SU-DHL-6 (cell line): ENCODE data around the gene TMIGD1.

Source experiments
- H2AFZ ChIP-seq: fragments of 200-600 bp; sonication (generic); 2 replicates; pipeline ENCODE4 v1.6.1; 2014; ENCODE audit warnings: low read depth, mild to moderate bottlenecking, moderate library complexity, mixed read lengths, antibody characterized with exemption, low read length; ENCODE audit not compliant: severe bottlenecking
- H3F3A ChIP-seq: fragments of 200-600 bp; shearing (Covaris generic); 2 replicates; pipeline ENCODE4 v1.6.0; 2016; ENCODE audit warnings: antibody characterized with exemption, mild to moderate bottlenecking; ENCODE audit not compliant: insufficient read depth
- H3K27ac ChIP-seq: fragments of 200-600 bp; sonication (generic); 2 replicates; pipeline ENCODE4 v1.5.1; 2016; ENCODE audit warnings: low read depth, mild to moderate bottlenecking, low read length, moderate library complexity, mixed read lengths
- H3K27me3 ChIP-seq: fragments of 200-600 bp; sonication (generic), shearing (Covaris generic); 2 replicates; pipeline ENCODE4 v1.6.0; 2014; ENCODE audit warnings: mild to moderate bottlenecking, low read length
- H3K36me3 ChIP-seq: fragments of 200-600 bp; sonication (generic); 2 replicates; pipeline ENCODE4 v1.6.1; 2014; ENCODE audit warnings: mild to moderate bottlenecking, low read length, mixed read lengths
- H3K4me2 ChIP-seq: fragments of 300-600, 200-600 bp; shearing (Covaris generic), sonication (generic); 2 replicates; pipeline ENCODE4 v1.6.0; 2014; ENCODE audit warnings: low read length, low read depth, mild to moderate bottlenecking; ENCODE audit not compliant: poor library complexity, severe bottlenecking
- H3K4me3 ChIP-seq: fragments of 200-600 bp; sonication (generic); 2 replicates; pipeline ENCODE4 v1.5.1; 2014; ENCODE audit warnings: antibody characterized with exemption, low read length, mild to moderate bottlenecking, mixed read lengths; ENCODE audit not compliant: insufficient read depth, poor library complexity, severe bottlenecking
- H3K79me2 ChIP-seq: fragments of 200-600 bp; sonication (generic); 2 replicates; pipeline ENCODE4 v1.6.1; 2014; ENCODE audit warnings: mild to moderate bottlenecking, low read length, moderate library complexity; ENCODE audit not compliant: insufficient read depth
- H3K9ac ChIP-seq: fragments of 200-600 bp; sonication (generic); 2 replicates; pipeline ENCODE4 v1.7.0; 2014; ENCODE audit warnings: mild to moderate bottlenecking, low read length
- H3K9me2 ChIP-seq: fragments of 200-600 bp; sonication (generic); replicated peaks from 2 replicates; pipeline ENCODE4 v1.6.1; 2014; ENCODE audit warnings: low read length; ENCODE audit not compliant: insufficient read depth
- H3K9me3 ChIP-seq: fragments of 200-600 bp; sonication (generic); 2 replicates; pipeline ENCODE4 v1.6.1; 2014; ENCODE audit warnings: low read length, mixed read lengths; ENCODE audit not compliant: insufficient read depth
- H4K20me1 ChIP-seq: fragments of 200-600 bp; sonication (generic); 2 replicates; pipeline ENCODE4 v1.6.1; 2014; ENCODE audit warnings: low read depth, mild to moderate bottlenecking, antibody characterized with exemption, low read length, moderate library complexity, mixed read lengths
- CTCF ChIP-seq: fragments of 200-600 bp; sonication (generic); IDR thresholded peaks from one replicate; pipeline ENCODE4 v1.5.1; 2017; ENCODE audit warnings: antibody characterized with exemption, mild to moderate bottlenecking, low read length, moderate library complexity; ENCODE audit not compliant: insufficient read depth, poor library complexity, severe bottlenecking
- EZH2phosphoT487 ChIP-seq: fragments of 200-600 bp; sonication (generic), shearing (Covaris generic); conservative IDR thresholded peaks from 2 replicates; pipeline ENCODE4 v1.6.1; 2018; ENCODE audit warnings: mild to moderate bottlenecking, antibody characterized with exemption, low read length, moderate library complexity, mixed read lengths

Gene TMIGD1

GRCh38 chr17:30332057-30332542 lies 1.8 kb downstream of the TMIGD1 start:
- Histone ChIP-seq H3K4me2 (peak overlapping the region; percentile 50), H3K9me2 (no peaks in the 10 kb centered on the region), H3K27me3 (no peaks in the 10 kb centered on the region), H3K27ac (peak overlapping the region; percentile 42; the same call in 1 of the 2 replicates), H4K20me1 (no peaks in the 10 kb centered on the region), H3K36me3 (no peaks in the 10 kb centered on the region), H3K79me2 (no peaks in the 10 kb centered on the region), H3K4me3 (no peak overlapping the region), H2AFZ (peak overlapping the region; percentile 76), H3K9ac (no peak overlapping the region), H3K9me3 (no peaks in the 10 kb centered on the region), H3F3A (no peaks in the 10 kb centered on the region)
- no peak for TF ChIP-seq CTCF
- TF ChIP-seq EZH2phosphoT487: no peak

- peaks cover 35% of the 10 kb centered on the region for H3F3A ChIP-seq
- H4K20me1 ChIP-seq: no peaks in the 10 kb centered on the region
- H3K9ac ChIP-seq: no peak overlapping the region
- no peak for TF ChIP-seq CTCF
- no peak for TF ChIP-seq EZH2phosphoT487
- no peak overlapping the region for H2AFZ ChIP-seq
- no peaks in the 10 kb centered on the region for H3K27me3 ChIP-seq
- H3K4me2 ChIP-seq: no peak overlapping the region
- no peak overlapping the region for H3K4me3 ChIP-seq
- H3K9me3 ChIP-seq: no peaks in the 10 kb centered on the region
- H3K9me2 ChIP-seq: no peaks in the 10 kb centered on the region
- no peak overlapping the region for H3K27ac ChIP-seq
- H3K36me3 ChIP-seq: no peaks in the 10 kb centered on the region
- H3K79me2 ChIP-seq: no peaks in the 10 kb centered on the region
These were observed 7.0 kb downstream of the TMIGD1 start for GRCh38 chr17:30326809-30327208.

- Histone ChIP-seq H4K20me1 (no peaks in the 10 kb centered on the region), H3K36me3 (no peaks in the 10 kb centered on the region), H3K9me3 (no peaks in the 10 kb centered on the region), H3K27me3 (no peaks in the 10 kb centered on the region), H3K4me3 (no peak overlapping the region), H3K4me2 (peak overlapping the region; percentile 64), H3K9ac (no peak overlapping the region), H2AFZ (no peak overlapping the region), H3F3A (peaks cover 41% of the 10 kb centered on the region), H3K79me2 (no peaks in the 10 kb centered on the region), H3K27ac (peak overlapping the region; percentile 84; the same call in 1 of the 2 replicates), H3K9me2 (no peaks in the 10 kb centered on the region)
- TF ChIP-seq EZH2phosphoT487 (no peak), CTCF (no peak)
These were observed 9.1 kb downstream of the TMIGD1 start for GRCh38 chr17:30324723-30325122.
